ENCODE data around the gene SLC25A13.

DNA sequence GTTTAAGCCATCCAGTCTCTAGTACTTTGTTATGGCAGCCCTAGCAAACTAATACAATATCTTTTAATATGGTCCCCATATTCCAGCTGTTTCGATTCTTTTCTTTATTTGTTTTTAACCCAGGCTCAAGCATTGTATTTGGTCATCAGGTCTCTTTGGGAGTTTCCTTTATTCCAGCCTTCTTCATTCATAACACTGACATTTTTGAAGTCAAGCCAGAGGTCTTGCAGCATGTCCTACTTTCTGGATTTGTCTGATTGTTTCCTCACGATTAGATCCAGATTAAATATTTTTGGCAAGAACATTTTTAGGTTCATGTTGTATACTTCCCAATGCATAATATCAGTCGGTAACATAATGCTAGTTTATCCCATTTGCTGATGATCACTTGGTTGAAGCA lies 11.8 kb downstream of the SLC25A13 start:
- TF ChIP-seq EZH2phosphoT487 (IDR thresholded peaks at IDR 0.05; ENCODE audit: borderline replicate concordance, low read length) (no peak), EZH2 (IDR thresholded peaks at IDR 0.05; ENCODE audit: low read length, unreplicated experiment) (no peak)
- TF ChIP-seq, protein P1, sequence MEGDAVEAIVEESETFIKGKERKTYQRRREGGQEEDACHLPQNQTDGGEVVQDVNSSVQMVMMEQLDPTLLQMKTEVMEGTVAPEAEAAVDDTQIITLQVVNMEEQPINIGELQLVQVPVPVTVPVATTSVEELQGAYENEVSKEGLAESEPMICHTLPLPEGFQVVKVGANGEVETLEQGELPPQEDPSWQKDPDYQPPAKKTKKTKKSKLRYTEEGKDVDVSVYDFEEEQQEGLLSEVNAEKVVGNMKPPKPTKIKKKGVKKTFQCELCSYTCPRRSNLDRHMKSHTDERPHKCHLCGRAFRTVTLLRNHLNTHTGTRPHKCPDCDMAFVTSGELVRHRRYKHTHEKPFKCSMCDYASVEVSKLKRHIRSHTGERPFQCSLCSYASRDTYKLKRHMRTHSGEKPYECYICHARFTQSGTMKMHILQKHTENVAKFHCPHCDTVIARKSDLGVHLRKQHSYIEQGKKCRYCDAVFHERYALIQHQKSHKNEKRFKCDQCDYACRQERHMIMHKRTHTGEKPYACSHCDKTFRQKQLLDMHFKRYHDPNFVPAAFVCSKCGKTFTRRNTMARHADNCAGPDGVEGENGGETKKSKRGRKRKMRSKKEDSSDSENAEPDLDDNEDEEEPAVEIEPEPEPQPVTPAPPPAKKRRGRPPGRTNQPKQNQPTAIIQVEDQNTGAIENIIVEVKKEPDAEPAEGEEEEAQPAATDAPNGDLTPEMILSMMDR (conservative IDR thresholded peaks at IDR 0.05; ENCODE audit: low read depth, low read length) = no peak
